ENCODE measurements around the gene ADARB2.

- TF ChIP-seq POLR2A (IDR thresholded peaks at IDR 0.05; ENCODE audit: low read depth, low read length) (no peak), TAF1 (IDR thresholded peaks at IDR 0.05; ENCODE audit: low read depth, low read length) (no peak), POLR2AphosphoS5 (IDR thresholded peaks at IDR 0.05; ENCODE audit: low read depth, low read length) (no peak), PAX5 (IDR thresholded peaks at IDR 0.05; ENCODE audit: insufficient read depth, low read length, severe bottlenecking) (no peak), SPI1 (IDR thresholded peaks at IDR 0.05; ENCODE audit: low read depth, low read length) (no peak)
These were observed 75.4 kb downstream of the ADARB2 start for GRCh38 chr10:1661859-1662437.
